Measurements from ENCODE around the gene BTBD8. TPM values are rescaled to one million over a fixed set of nuclear protein-coding genes. Genes with fewer than 3 reads are reported as not detected.

Gene BTBD8
- total RNA-seq, 1 donor from 2014 or later, result 14.3 TPM

DNA sequence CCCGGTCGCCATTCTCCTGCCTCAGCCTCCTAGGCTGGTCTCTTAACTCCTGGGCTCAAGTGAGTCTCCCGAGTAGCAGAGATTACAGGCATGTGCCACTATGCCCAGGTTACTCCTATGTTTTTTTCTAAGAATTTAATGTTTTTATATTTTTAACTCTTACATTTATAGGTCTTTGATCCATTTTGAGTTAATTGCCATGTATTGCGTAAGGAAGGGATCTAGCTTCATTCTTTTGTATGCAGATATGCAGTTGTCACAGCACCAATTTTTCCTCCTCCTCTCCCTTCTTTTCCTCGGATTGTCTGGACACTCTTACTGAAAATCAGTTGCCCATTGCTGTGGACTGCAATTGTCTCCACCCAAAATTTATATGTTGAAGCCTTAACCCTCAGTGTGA is 11.5 kb downstream of the BTBD8 start:
- Histone ChIP-seq H3K4me1 (no peaks in the 10 kb centered on the region), H3K4me2 (no peak overlapping the region), H3K27me3 (no peaks in the 10 kb centered on the region), H3K36me3 (no peaks in the 10 kb centered on the region), H3F3A (ENCODE audit: low read depth) (no peaks in the 10 kb centered on the region), H3K9ac (no peak overlapping the region), H2AFZ (replicated peaks) (no peak overlapping the region), H3K27ac (no peak overlapping the region), H3K9me3 (ENCODE audit: low read depth) (no peaks in the 10 kb centered on the region), H3K4me3 (no peak overlapping the region), H3K79me2 (ENCODE audit: low read depth) (no peaks in the 10 kb centered on the region), H4K20me1 (ENCODE audit: low read depth) (no peaks in the 10 kb centered on the region)
- Mint-ChIP-seq H3K36me3 (peaks cover 4% of the 10 kb centered on the region), H3K4me3 (no peak overlapping the region), H3K4me1 (no peaks in the 10 kb centered on the region), H3K27ac (no peak overlapping the region), H3K9me3 (peaks cover 3% of the 10 kb centered on the region), H3K27me3 (ENCODE audit: insufficient read depth, low read depth) (no peaks in the 10 kb centered on the region)
- TF ChIP-seq EZH2phosphoT487 (IDR thresholded peaks at IDR 0.05) (no peak), EZH2 (IDR thresholded peaks at IDR 0.05) (no peak)
- TF ChIP-seq, protein P1, sequence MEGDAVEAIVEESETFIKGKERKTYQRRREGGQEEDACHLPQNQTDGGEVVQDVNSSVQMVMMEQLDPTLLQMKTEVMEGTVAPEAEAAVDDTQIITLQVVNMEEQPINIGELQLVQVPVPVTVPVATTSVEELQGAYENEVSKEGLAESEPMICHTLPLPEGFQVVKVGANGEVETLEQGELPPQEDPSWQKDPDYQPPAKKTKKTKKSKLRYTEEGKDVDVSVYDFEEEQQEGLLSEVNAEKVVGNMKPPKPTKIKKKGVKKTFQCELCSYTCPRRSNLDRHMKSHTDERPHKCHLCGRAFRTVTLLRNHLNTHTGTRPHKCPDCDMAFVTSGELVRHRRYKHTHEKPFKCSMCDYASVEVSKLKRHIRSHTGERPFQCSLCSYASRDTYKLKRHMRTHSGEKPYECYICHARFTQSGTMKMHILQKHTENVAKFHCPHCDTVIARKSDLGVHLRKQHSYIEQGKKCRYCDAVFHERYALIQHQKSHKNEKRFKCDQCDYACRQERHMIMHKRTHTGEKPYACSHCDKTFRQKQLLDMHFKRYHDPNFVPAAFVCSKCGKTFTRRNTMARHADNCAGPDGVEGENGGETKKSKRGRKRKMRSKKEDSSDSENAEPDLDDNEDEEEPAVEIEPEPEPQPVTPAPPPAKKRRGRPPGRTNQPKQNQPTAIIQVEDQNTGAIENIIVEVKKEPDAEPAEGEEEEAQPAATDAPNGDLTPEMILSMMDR (IDR thresholded peaks at IDR 0.05), result no peak
- DNase-seq (ENCODE audit: low spot score), result no peak

DNA sequence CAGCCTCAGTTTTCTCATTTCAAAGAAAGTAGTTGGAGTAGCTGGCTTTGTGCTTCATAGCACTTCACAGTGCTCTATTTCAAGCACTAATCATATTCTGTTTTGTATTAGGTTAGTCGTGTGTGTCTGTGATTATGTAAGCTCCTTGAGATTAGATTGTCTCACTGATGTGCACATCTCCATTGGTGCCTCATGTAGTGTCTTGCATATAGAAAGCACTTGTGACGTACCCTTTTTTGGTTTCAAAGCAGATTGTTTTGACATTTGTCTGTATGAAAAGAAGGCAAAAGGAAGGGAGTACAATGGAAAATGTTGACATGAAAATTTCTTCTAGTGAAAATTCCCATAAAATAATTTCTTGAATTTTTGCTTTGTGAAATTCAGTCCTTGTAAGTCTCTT is 13.9 kb downstream of the BTBD8 start:
- H4K20me1 ChIP-seq (ENCODE audit: low read depth), result no peaks in the 10 kb centered on the region
- H3K36me3 ChIP-seq, result no peaks in the 10 kb centered on the region
- no peak overlapping the region for H3K27ac ChIP-seq
- Mint-ChIP-seq H3K27ac (no peak overlapping the region), H3K4me1 (no peaks in the 10 kb centered on the region), H3K27me3 (ENCODE audit: insufficient read depth, low read depth) (no peaks in the 10 kb centered on the region), H3K36me3 (peaks cover 4% of the 10 kb centered on the region), H3K4me3 (no peak overlapping the region), H3K9me3 (no peaks in the 10 kb centered on the region)
- no peaks in the 10 kb centered on the region for H3F3A ChIP-seq (ENCODE audit: low read depth)
- H3K27me3 ChIP-seq, result no peaks in the 10 kb centered on the region
- no peak overlapping the region for H3K4me3 ChIP-seq
- H2AFZ ChIP-seq (replicated peaks), result no peak overlapping the region
- TF ChIP-seq, protein P1 (IDR thresholded peaks at IDR 0.05), result no peak
- no peak for TF ChIP-seq EZH2phosphoT487 (IDR thresholded peaks at IDR 0.05)
- TF ChIP-seq EZH2 (IDR thresholded peaks at IDR 0.05), result no peak
- H3K4me2 ChIP-seq, result no peak overlapping the region
- H3K9ac ChIP-seq, result no peak overlapping the region
- no peaks in the 10 kb centered on the region for H3K4me1 ChIP-seq
- no peak for DNase-seq (ENCODE audit: low spot score)
- H3K79me2 ChIP-seq (ENCODE audit: low read depth), result no peaks in the 10 kb centered on the region
- no peaks in the 10 kb centered on the region for H3K9me3 ChIP-seq (ENCODE audit: low read depth)

DNA sequence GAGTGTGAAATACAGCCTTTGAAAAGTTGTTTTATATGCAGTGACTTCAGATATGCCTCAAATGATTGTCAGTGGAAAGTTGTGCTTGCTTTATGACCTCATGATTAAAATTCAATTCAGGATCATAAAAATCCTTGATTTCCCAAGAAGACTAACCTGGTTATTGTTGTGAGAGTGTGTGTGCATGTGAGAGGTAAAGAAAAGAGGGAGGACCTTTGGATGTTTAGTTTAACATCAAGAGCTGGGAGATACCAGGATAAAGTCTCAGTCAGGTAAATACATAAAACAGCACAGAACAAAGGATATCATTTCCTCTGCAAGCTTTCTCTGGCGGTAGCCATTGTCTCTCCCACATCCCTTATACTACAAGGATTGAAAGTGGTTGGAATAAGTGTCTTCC is 14.4 kb downstream of the BTBD8 start:
- Histone ChIP-seq H3F3A (ENCODE audit: low read depth) (no peaks in the 10 kb centered on the region), H3K9me3 (ENCODE audit: low read depth) (no peaks in the 10 kb centered on the region), H2AFZ (replicated peaks) (no peak overlapping the region), H3K4me2 (no peak overlapping the region), H3K4me1 (no peaks in the 10 kb centered on the region), H3K4me3 (no peak overlapping the region), H3K27ac (no peak overlapping the region), H4K20me1 (ENCODE audit: low read depth) (no peaks in the 10 kb centered on the region), H3K9ac (no peak overlapping the region), H3K27me3 (no peaks in the 10 kb centered on the region), H3K36me3 (no peaks in the 10 kb centered on the region), H3K79me2 (ENCODE audit: low read depth) (no peaks in the 10 kb centered on the region)
- peaks cover 4% of the 10 kb centered on the region for H3K36me3 Mint-ChIP-seq
- no peaks in the 10 kb centered on the region for H3K4me1 Mint-ChIP-seq
- DNase-seq (ENCODE audit: low spot score), result no peak
- no peak for TF ChIP-seq EZH2 (IDR thresholded peaks at IDR 0.05)
- TF ChIP-seq, protein P1 (IDR thresholded peaks at IDR 0.05), result no peak
- TF ChIP-seq EZH2phosphoT487 (IDR thresholded peaks at IDR 0.05), result no peak
- H3K27me3 Mint-ChIP-seq (ENCODE audit: insufficient read depth, low read depth), result no peaks in the 10 kb centered on the region
- no peaks in the 10 kb centered on the region for H3K9me3 Mint-ChIP-seq
- no peak overlapping the region for H3K4me3 Mint-ChIP-seq
- no peak overlapping the region for H3K27ac Mint-ChIP-seq

All from neural progenitor cell (in vitro differentiated cells).